Keratinocyte (primary cell): ENCODE data around the gene PRKN.

Experiments used
- CTCF ChIP-seq, 3 experiments: IDR thresholded peaks in 1 of 3; conservative IDR thresholded peaks in 1 of 3; optimal IDR thresholded peaks in 1 of 3; 2 replicates in 2 of 3; 3 replicates in 1 of 3; pipeline versions ENCODE3 to v1.5.1; 2011; ENCODE audit warnings: low read length in 3 of 3, mild to moderate bottlenecking in 3 of 3, moderate library complexity in 2 of 3, control low read depth in 1 of 3, inconsistent platforms in 1 of 3; ENCODE audit not compliant: insufficient read depth in 2 of 3; ENCODE audit errors: extremely low read depth in 1 of 3
- EZH2 ChIP-seq: IDR thresholded peaks from one replicate; pipeline ENCODE4 v1.6.1; 2012; ENCODE audit warnings: inconsistent platforms, mild to moderate bottlenecking, low read length, moderate library complexity

DNA sequence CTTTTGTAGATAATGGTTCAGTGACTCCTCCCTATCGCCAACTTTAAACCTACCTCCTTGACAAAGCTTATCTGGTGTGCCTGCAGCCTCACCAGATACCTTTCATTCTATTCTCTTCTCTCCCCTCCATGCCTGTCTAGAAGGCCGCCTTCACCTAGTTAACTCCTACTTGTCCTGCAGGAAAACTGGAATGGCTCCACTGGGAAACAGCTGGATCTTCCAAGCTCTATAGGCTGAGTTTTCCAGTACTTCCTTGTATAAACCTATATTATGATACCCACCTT, 6.2 kb downstream of the PRKN start:
- no peak for TF ChIP-seq CTCF (optimal IDR thresholded peaks at IDR 0.05 in 1 of 3, IDR thresholded peaks at IDR 0.05 in 1 of 3, conservative IDR thresholded peaks at IDR 0.05 in 1 of 3; ENCODE audit: extremely low read depth in 1 of 3, insufficient read depth in 2 of 3, low read length in 3 of 3)
- no peak for TF ChIP-seq EZH2
